Occipital lobe (tissue), 2 donors: ENCODE data around the gene GLT1D1. TPM values are rescaled to one million over a fixed set of nuclear protein-coding genes. Genes with fewer than 3 reads are reported as not detected.
A peak's percentile ranks its signal among the peaks of the same experiment; 100 is the strongest.

Experiments used
- DNase-seq: peaks from one replicate; lab custom pipeline; 2025; lab: John Stamatoyannopoulos, UW
- total RNA-seq: library from RNA; depleted of rRNA; stranded (reverse); fragments of >200 nt; gene quantifications from one replicate; pipeline ENCODE4 v1.2.3, GENCODE V29; 2014

Gene GLT1D1
- total RNA-seq, 1 donor from 2014 or later: 8.9 TPM

DNA sequence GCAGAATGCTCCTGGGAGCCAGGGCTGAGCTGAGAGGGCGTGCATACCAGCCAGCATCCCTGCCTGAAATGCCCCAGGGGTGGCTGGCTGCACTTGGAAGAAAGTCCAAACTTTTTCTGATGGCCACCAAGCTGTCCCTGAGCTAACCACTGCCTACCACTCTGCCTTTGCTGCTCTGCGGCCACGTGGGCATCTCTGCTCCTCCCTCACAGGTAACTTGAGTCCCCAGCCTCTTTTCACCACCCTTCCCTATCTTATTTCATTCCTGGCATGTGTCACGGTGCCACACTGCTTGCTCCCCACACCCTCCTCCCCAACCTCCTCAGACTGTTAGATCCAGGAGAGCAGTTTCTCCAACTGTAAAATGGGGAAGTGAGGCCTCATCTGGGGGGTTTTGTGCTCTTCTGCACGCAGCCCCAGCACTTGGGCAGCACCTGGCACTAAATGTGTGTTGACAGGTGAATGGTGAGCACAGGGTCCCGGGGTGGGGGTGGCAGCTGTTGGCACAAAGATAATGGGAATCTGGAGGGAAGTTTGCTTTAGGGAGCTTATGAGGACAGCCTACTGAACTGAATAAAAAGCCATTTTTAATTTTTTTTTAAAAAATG, 113.0 kb downstream of the GLT1D1 start:
- no peak for DNase-seq

DNA sequence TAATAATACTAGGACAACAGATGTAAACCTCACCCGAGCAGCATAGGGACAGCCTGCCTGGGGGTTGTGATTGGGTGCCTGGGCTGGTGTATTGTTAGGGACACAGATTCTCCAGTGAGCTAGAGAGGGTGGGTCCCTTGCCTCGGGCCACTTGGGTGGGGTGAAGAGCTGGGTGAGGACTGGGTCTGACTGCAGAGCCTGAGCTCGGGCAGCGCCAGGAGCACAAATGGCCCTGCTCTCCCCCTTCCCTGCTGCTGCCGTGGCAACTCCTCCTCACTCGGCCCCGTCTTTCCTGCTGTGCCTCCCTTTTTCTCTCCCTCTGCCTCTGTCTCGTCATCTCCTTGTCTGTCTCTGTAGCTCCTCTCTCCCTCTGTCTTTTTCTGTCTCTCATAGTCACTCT, 115.4 kb downstream of the GLT1D1 start:
- DNase-seq: no peak

- peak; percentile 67 for DNase-seq
Measured at GRCh38 chr12:128969480-128970055, 116.3 kb downstream of the GLT1D1 start.

DNA sequence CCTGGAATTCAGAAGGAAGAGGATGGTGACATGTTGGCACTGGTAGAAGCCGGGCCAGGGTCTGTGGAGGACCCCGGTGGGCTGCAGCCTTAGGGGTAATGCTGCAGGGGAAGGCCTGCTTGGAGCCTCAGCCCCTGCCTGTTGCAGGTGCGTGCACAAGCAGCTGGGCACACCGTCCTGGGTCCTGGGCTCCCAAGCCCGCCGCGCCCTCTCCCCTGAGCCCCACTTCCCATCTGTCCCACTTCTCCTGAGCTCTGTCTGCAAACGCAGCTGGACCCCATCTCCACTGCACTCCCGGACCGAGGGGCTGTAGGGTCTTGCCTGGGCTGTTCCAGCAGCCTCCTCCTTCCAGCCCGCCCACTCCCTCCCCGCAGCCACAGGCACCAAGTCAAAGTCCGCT, 116.8 kb downstream of the GLT1D1 start:
- no peak for DNase-seq

GRCh38 chr12:128970941-128971340, 117.7 kb downstream of the GLT1D1 start:
- DNase-seq: no peak

GRCh38 chr12:128971802-128972201, 118.5 kb downstream of the GLT1D1 start:
- DNase-seq: no peak

GRCh38 chr12:128973883-128974681, 120.8 kb downstream of the GLT1D1 start:
- DNase-seq: no peak

GRCh38 chr12:128974881-128975280, 121.6 kb downstream of the GLT1D1 start:
- no peak for DNase-seq

- peak; percentile 10 for DNase-seq
Measured at GRCh38 chr12:128976120-128976738, 123.0 kb downstream of the GLT1D1 start.

DNA sequence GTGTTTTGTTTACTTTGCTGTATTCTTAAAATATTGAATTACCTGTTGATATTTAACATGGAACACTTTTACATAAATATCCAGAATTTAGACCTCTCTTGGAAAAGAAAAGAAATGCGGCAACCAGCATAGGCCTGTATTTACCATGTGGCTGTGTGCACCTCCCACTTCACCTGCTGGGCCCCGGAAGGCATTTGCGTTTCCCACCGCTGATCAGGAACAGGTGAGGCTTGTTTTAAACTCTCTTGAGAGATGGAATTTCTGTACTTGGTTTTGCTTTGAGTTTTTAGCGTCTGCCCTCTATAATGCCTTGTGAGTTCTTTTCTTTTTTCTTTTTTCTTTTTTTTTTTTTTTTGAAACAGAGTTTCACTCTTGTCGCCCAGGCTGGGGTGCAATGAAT, 124.2 kb downstream of the GLT1D1 start:
- DNase-seq: no peak

- DNase-seq: no peak
Measured at GRCh38 chr12:128978067-128978466, 124.8 kb downstream of the GLT1D1 start.

GRCh38 chr12:128980623-128981022, 127.3 kb downstream of the GLT1D1 start:
- DNase-seq: no peak

GRCh38 chr12:128981971-128982533, 128.8 kb downstream of the GLT1D1 start:
- DNase-seq: no peak

GRCh38 chr12:128982933-128983332, 129.7 kb downstream of the GLT1D1 start:
- DNase-seq: no peak

GRCh38 chr12:128983371-128983770, 130.1 kb downstream of the GLT1D1 start:
- DNase-seq: no peak

DNA sequence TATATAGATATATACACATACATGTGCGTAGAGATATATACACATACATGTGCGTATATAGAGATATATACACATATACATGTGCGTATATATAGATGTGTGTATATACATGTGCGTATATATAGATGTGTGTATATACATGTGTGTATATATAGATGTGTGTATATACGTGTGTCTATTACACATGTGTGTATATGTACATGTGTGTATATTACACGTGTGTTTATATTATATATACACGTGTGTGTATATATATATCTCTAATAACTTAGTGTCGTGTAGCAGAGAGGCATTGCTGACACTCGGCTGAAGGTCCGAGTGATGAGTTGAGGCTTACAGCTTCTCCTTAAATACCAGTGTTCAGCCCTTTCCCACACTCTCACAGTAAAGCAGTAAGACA, 133.7 kb downstream of the GLT1D1 start:
- DNase-seq: no peak

GRCh38 chr12:128989287-128989686, 136.0 kb downstream of the GLT1D1 start:
- no peak for DNase-seq

DNA sequence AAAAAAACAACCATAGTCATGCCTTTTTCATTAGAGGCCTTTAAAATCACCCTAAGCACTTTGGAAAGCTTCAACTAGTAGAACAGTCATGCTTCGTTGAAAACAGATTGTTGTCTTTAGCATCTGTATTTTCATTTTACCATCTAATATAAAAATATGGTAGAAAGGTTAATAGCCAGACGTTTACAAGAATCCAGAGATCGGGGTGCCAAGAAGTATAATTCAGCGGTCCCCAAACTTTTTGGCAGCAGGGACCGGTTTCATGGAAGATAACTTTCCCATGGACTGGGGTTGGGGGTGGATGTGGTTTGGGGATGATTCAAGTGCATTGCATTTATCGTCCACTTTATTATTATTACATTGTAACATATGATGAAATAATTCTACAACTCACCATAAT, 138.4 kb downstream of the GLT1D1 start:
- no peak for DNase-seq

DNA sequence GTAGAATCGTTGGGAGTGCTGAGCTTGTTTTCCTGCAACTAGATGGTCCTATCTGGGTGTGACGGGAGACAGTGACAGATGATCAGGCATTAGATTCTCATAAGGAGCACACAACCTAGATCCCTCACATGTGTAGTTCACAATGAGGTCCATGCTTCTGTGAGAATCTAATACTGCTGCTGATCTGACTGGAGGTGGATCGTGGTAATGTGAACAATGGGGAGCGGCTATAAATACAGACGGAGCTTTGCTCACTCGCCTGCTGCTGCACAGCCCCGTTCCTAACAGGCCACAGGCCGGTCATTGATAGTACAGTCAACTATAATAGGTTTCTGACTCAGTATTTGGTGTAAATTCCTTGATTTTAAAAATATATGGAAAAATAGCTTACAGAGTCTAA, 138.8 kb downstream of the GLT1D1 start:
- DNase-seq: no peak

DNA sequence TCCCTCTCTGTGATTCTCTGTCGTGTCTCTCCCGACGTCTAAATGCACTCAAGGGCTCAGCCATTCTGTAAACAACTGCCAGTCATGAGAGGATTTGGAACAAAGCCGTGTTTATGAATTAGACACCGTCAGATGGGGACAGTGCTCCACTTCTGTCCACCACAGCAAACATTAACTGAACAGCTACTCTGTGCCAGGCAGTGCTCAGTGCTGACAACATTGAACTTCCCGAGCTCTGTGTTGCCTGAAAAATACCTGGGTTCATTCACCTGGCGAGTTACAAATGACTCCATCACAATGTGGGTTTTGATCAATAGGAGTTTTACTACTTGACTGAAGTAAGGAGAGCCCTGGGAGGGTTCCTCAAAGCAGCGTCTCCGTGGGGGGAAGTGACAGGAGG, 139.3 kb downstream of the GLT1D1 start:
- DNase-seq: no peak

GRCh38 chr12:128994856-128995255, 141.6 kb downstream of the GLT1D1 start:
- no peak for DNase-seq

DNA sequence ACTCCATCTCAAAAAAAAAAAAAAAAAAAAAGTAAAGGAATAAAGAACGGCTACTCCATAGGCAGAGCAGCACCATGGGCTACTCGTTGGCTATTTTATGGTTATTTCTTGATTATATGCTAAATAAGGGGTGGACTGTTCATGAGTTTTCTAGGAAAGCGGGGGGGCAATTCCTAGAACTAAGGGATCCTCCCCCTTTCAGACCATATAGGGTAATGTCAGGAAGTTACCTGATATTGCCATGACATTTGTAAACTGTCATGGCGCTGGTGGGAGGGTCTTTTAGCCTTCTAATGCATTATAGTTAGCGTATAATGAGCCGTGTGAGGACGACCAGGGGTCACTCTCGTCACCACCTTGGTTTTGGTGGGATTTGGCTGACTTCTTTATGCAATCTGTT, 142.3 kb downstream of the GLT1D1 start:
- DNase-seq: no peak
